Right ventricle myocardium inferior (tissue), 1 donor: ENCODE data around the gene PRORP. TPM values are rescaled to one million over a fixed set of nuclear protein-coding genes. Genes with fewer than 3 reads are reported as not detected.
"Not testable (repeated sequence)": the region's sequence is repeated elsewhere in the genome, so short reads cannot be mapped to it uniquely, and the experiment has no call there.

ENCODE experiments used
- ATAC-seq: fragments of 200-7000 bp; cut with Tn5 transposase; one replicate; pipeline ENCODE4 v1.9.1; 2020; ENCODE audit warnings: mild to moderate bottlenecking, moderate library complexity
- DNase-seq: peaks from one replicate; pipeline ENCODE4 v3.0.0; 2021; ENCODE audit errors: missing footprints
- intact Hi-C: fragments of 100-400 bp; cut with DNase I; formaldehyde crosslinking; loops from one replicate; pipeline ENCODE4 v1.11.0; 2022
- total RNA-seq: library from RNA; stranded (reverse); fragmentation: NEBNext Ultra II Directional; extraction: Animal tissue kit (Norgen Biotek cat#: 25700); gene quantifications from one replicate; pipeline ENCODE4 v1.2.1, GENCODE V29; 2021
- donor health status: DM: no; HTN: yes; CAD: no; lungs with severe emphysema.

PRORP gene
- total RNA-seq, 1 donor from 2014 or later = 22.0 TPM

DNA sequence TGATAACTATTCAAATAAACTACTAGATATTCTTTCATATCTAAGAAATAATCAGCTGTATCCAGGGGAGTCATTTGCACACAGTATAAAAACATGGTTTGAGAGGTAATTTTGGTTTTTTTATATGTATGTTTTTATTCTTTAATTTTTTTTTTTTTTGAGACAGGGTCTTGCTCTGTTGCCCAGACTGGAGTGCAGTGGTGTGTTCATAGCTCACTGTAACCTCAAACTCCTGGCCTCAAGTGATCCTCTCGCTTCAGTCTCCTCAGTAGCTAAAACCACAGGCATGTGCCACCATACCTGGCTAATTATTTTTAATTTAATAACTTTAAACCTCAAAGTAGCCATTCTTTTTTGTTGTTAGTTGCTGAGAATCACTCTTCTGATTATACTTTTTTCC, 1.8 kb downstream of the PRORP start:
- no peak for ATAC-seq
- intact Hi-C loops = loop anchor here (5.0 to 10.0 kb wide), 4 partner anchors 168 to 701 kb away; partner anchors contain the start of genes BAZ1A, BRMS1L, NFKBIA and PSMA6
- DNase-seq = no peak

DNA sequence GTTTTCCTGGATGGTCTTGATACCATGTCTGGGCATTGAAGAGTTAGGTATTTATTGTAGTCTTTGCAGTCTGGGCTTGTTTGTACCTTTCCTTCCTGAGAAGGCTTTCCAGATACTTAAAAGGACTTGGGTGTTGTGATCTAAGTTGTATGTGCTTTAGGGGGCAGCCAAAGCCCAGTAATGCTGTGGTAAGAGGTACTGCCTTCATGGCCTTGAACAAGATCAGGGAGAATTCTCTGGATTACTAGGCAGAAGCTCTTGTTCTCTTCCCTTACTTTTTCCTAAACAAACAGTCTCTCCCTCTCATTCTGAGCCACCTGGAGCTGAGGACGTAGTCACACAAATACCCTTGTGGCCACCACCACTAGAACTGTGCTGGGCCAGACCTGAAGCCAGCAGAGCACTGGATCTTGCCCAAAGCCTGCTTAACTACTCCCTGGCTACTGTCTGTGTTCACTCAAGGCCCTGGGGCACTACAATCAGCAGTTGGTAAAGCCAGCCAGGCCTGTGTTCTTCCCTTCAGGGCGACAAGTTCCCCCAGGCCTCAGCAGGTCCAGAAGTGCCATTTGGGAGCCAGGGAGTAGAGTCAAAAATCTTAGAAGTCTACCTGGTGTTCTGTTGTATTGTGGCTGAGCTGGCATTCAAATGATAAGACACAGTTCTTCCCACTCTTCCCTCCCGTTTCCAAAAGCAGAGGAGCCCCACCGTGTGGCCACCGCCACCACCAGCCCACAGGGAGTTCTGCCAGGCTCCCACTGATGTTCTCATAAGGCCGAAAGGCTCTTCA, 11.4 kb downstream of the PRORP start:
- intact Hi-C loops = no loop called here
- DNase-seq = no peak

DNA sequence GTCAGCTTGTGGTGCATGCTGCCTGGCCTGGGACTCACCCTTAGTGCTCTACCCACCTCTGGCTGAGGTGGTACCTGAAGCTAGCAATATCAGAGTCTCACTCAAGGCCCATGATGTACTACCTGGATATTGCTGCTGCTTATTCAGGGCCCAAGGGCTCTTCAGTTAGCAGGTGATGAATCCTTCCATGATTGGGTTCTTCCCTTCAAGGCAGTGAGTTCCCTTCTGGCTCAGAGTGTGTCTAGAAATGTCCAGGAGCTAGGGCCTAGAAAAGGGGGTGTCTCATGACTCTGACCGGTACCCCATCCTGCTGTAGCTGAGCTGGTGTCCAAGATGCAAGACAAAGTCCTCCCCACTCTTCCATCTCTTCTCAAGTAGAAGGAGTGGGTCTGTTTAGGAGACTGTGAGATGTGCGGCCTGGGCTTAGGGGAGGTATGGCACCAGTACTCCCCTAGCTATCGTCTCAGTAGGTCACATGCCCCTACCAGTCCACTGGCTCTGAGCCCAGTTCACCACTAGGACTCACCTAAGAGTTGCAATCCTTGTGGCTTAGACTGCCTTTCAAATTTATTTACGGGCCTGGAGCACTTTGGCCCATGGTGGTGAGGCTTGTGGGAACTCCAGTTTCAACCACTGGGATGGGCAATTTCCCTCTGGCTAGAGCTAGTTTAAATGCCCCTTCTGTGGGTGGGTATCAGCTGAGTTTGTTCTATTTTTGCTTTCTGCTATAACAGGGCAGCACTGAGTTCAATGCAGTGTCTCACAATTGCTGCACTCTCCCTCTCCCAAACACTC, 12.2 kb downstream of the PRORP start:
- DNase-seq = no peak
- intact Hi-C loops = no loop called here
- peak; percentile 31 for ATAC-seq

More for the DNA sequence above, 11.4 kb downstream of the PRORP start:
- no peak for ATAC-seq

DNA sequence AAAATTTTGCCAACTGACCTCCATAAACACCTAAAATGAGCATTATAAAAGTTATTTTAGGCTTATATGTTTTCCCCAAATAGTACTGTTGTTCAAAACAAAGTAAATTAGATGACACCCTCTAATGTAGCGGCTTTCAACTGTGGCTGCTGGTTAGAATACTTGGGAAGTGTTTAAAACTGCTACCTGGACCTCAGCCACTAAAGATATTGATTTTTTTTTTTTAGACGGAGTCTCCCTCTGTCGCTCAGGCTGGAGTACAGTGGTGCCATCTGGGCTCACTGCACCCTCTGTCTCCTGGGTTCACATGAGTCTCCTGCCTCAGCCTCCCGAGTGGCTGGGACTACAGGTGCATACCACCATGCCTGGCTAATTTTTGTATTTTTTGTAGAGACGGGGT, 16.2 kb downstream of the PRORP start:
- no peak for DNase-seq
- intact Hi-C loops = no loop called here
- ATAC-seq = no peak

- intact Hi-C loops = loop anchor here (2.0 to 10.0 kb wide), 2 partner anchors 74 to 272 kb away; no protein-coding TSS in a partner anchor
- ATAC-seq (no peak), DNase-seq (no peak)
Observed at GRCh38 chr14:35140718-35141581, 18.6 kb downstream of the PRORP start.

GRCh38 chr14:35144029-35144428, 21.7 kb downstream of the PRORP start:
- DNase-seq = no peak
- ATAC-seq = no peak
- intact Hi-C loops = loop anchor here (10.0 kb wide), 1 partner anchor 71 kb away; no protein-coding TSS in a partner anchor

DNA sequence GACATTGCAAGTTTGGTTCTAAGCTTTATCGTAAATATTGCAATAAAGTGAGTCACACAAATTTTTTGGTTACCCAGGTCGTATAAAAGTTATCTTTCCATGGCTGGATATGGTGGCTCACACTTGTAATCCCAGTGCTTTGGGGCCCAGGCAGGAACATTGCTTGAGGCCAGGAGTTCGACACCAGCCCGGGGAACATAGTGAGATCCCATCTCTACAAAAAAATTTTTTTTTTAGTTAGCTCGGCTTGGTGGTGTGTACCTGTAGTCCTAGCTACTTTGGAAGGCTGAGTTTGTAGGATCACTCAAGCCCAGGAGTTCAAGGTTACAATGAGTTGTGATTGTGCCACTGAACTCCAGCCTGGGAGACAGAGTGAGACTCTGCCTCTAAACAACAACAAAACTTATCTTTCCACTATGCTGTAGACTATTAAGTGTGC, 24.4 kb downstream of the PRORP start:
- ATAC-seq (no peak), DNase-seq (no peak)
- intact Hi-C loops = loop anchor here (10.0 kb wide), 1 partner anchor 68 kb away; no protein-coding TSS in a partner anchor

- DNase-seq (no peak), ATAC-seq (no peak)
- intact Hi-C loops = loop anchor here (10.0 kb wide), 1 partner anchor 68 kb away; no protein-coding TSS in a partner anchor
Observed at GRCh38 chr14:35147186-35147585, 24.8 kb downstream of the PRORP start.

DNA sequence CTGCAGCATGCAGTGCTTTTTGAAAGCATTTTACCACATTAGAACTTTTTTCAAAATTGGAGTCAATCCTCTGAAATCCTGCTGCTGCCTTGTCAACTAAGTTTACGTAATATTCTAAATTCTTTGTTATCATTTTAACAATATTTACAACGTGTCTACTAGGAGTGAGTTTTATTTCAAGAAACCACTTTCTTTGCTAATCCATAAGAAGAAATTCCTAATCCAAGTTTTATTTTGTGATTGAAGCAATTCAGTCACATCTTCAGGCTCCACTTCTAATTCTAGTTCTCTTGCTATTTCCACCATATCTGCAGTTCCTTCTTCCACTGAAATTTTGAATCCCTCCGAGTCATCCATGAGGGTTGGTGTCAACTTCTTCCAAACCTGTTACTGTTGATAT, 25.4 kb downstream of the PRORP start:
- no peak for ATAC-seq
- intact Hi-C loops = loop anchor here (10.0 kb wide), 1 partner anchor 67 kb away; no protein-coding TSS in a partner anchor
- DNase-seq = no peak

GRCh38 chr14:35149239-35149638, 26.9 kb downstream of the PRORP start:
- intact Hi-C loops = loop anchor here (10.0 kb wide), 1 partner anchor 66 kb away; no protein-coding TSS in a partner anchor
- DNase-seq (no peak), ATAC-seq (no peak)

DNA sequence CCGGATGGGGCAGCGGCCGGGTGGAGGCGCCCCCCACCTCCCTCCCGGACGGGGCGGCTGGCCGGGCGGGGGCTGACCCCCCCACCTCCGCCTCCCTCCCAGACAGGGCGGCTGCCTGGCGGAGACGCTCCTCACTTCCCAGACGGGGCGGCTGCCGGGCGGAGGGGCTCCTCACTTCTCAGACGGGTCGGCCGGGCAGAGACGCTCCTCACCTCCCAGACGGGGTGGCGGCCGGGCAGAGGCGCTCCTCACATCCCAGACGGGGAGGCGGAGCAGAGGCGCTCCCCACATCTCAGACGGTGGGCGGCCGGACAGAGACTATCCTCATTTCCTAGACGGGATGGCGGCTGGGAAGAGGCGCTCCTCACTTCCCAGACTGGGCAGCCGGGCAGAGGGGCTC, 30.2 kb downstream of the PRORP start:
- intact Hi-C loops, ATAC-seq, DNase-seq: not testable (repeated sequence)

DNA sequence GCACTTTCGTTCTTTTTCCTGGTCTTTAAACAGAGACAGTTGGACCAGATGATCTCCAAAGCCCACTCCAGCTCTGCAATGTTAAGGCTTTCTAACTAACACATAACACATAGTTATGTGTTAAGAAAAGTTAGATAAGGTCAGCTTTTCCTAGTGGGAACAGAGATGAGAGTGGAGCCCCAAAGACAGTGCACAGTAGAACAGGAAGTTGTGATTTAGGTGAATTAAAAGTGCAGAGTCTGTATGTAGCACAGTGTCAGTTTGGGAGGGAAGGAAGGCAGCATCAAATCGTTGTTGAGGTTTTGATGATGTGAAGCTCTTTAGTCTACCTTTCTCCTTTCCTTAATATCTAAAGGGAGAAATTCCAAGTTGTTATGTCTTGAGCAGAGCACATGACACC, 31.7 kb downstream of the PRORP start:
- ATAC-seq (no peak), DNase-seq (no peak)
- intact Hi-C loops = no loop called here

- ATAC-seq = no peak
- intact Hi-C loops = no loop called here
- DNase-seq = no peak
Observed at GRCh38 chr14:35155962-35156361, 33.6 kb downstream of the PRORP start.

GRCh38 chr14:35158491-35158890, 36.1 kb downstream of the PRORP start:
- intact Hi-C loops = no loop called here
- no peak for ATAC-seq
- no peak for DNase-seq

- DNase-seq (no peak), ATAC-seq (no peak)
- intact Hi-C loops = no loop called here
Observed at GRCh38 chr14:35158951-35159653, 36.8 kb downstream of the PRORP start.

DNA sequence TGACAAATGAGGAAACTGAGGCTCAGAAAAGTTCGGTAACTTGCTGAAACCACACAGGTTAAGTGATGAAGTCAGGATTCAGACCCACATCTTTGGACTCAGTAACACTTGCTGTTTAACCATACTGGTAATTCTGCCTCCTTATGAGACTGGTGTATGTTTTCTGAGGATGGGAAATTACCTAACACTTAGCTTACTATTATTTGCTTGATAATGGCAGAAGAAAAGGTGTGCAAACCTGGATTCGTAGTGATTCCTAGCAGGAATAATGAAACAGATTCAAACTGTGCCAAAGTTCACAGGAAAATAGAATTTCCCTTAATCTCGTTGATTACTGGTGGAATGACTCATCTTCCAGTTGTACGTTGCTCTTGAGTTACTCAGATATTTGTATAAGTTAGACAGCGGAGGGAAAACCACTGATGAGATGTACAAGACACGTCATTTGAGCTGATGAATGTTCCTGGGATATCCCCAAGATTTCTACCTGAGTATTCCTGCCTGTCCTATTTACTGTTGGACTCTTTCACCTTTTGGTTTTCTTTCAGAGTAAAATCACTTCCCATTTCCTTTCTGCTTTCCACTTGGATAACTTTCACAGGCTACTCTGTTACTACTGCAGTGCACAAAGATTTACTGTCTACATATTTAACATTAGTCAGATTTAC, 37.5 kb downstream of the PRORP start:
- ATAC-seq = no peak

DNA sequence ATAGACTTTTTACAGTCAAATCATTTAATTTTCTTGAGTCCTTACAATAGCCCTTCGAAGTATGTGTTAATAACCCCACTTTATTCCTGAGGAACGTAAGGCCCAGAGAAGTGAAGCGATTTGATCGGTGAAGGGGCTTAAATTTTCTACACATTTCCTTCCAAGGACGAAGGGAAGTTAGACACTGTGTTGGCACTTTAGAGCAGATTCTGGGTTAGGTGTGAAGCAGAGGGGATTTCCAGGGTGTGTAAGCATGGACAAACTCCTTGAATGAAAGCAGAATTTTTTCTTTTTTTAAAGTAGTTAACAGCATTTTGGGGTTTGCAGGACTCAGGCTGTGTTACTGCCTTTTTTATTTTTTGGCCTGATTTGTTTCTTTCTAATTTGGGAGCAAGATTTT, 38.9 kb downstream of the PRORP start:
- no peak for DNase-seq
- intact Hi-C loops = no loop called here
- no peak for ATAC-seq

More for the DNA sequence above, 37.5 kb downstream of the PRORP start:
- intact Hi-C loops = no loop called here
- DNase-seq = no peak

DNA sequence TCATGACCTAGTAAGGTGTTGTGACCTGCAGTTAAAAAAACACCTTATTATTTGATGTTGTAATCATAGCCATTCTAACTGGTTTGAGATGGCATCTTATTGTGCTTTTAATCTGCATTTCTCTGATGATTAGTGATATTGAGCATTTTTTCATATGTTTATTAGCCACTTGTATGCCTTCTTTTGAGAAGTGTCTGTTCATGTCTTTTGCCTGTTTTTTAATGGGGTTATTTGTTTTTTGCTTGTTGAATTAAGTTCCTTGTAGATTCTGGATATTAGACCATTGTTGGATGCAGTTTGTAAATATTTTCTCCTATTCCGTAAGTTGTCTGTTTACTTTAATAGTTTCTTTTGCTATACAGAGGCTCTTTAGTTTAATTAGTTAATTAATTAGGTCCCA, 41.0 kb downstream of the PRORP start:
- intact Hi-C loops = no loop called here
- ATAC-seq (no peak), DNase-seq (no peak)
